Caco-2 (cell line): ENCODE data around the gene NTNG1. TPM values are rescaled to one million over a fixed set of nuclear protein-coding genes. Genes with fewer than 3 reads are reported as not detected.

Experiments
- BruUV-seq: library from RNA; stranded (reverse); fragments of 400-500 nt; replicated peaks from 2 replicates; lab custom pipeline; 2021; lab: Mats Ljungman, UMichigan
- CTCF ChIA-PET: fragments of 300-600 bp; sonication (Branson Sonifier 250); formaldehyde crosslinking; loops from one replicate; lab custom pipeline; 2022; ENCODE audit warnings: antibody characterized with exemption; lab: Charles Lee
- POLR2A ChIA-PET: fragments of 300-600 bp; sonication (Branson Sonifier 250); formaldehyde crosslinking; loops from one replicate; lab custom pipeline; 2022; ENCODE audit warnings: antibody characterized with exemption; lab: Charles Lee
- DNase-seq, 2 experiments: peaks; one replicate each; pipeline versions ENCODE4 v3.0.0 to v3.0.0-alpha.2; 2020 to 2022
- H3K27me3 ChIP-seq: replicated peaks from 2 replicates; pipeline ENCODE4 v1.6.0; 2011; ENCODE audit warnings: low read length; ENCODE audit not compliant: control insufficient read depth, insufficient read depth
- H3K36me3 ChIP-seq: 2 replicates; pipeline ENCODE4 v1.5.1; 2011; ENCODE audit warnings: low read length; ENCODE audit not compliant: control insufficient read depth, insufficient read depth
- H3K4me1 ChIP-seq: fragments of 250-450 bp; sonication (Bioruptor Pico); 2 replicates; pipeline ENCODE4 v1.5.1; 2020; ENCODE audit warnings: mild to moderate bottlenecking
- H3K4me3 ChIP-seq: 2 replicates; pipeline ENCODE4 v1.5.1; 2011; ENCODE audit warnings: low read depth, mild to moderate bottlenecking, control low read depth, low read length
- H3K9me3 ChIP-seq: fragments of 250-450 bp; sonication (Bioruptor Pico); 2 replicates; pipeline ENCODE4 v1.5.1; 2020; ENCODE audit warnings: mild to moderate bottlenecking, moderate library complexity
- H3K27ac Mint-ChIP-seq: one replicate; pipeline ENCODE4 v1.8.0; 2022; ENCODE audit warnings: mixed read lengths; ENCODE audit not compliant: unreplicated experiment
- H3K27me3 Mint-ChIP-seq: one replicate; pipeline ENCODE4 v1.8.0; 2022; ENCODE audit warnings: mixed read lengths; ENCODE audit not compliant: insufficient read depth, unreplicated experiment
- H3K36me3 Mint-ChIP-seq: one replicate; pipeline ENCODE4 v1.8.0; 2022; ENCODE audit warnings: mild to moderate bottlenecking, mixed read lengths; ENCODE audit not compliant: insufficient read depth, unreplicated experiment
- H3K4me1 Mint-ChIP-seq: one replicate; pipeline ENCODE4 v1.8.0; 2022; ENCODE audit warnings: low read depth, mixed read lengths; ENCODE audit not compliant: unreplicated experiment
- H3K4me3 Mint-ChIP-seq: one replicate; pipeline ENCODE4 v1.8.0; 2022; ENCODE audit warnings: mild to moderate bottlenecking, moderate library complexity, mixed read lengths; ENCODE audit not compliant: unreplicated experiment
- H3K9me3 Mint-ChIP-seq: one replicate; pipeline ENCODE4 v1.8.0; 2022; ENCODE audit warnings: mixed read lengths; ENCODE audit not compliant: unreplicated experiment
- CTCF ChIP-seq, 2 experiments: fragments of 200-600 bp in 1 of 2; IDR thresholded peaks; 1 replicate in 1 of 2; 2 replicates in 1 of 2; pipeline versions ENCODE4 v1.5.1 to v1.8.0; 2011 to 2022; ENCODE audit warnings: antibody characterized with exemption in 1 of 2, control low read depth in 1 of 2, inconsistent platforms in 1 of 2, low read depth in 1 of 2, low read length in 1 of 2, mild to moderate bottlenecking in 1 of 2, moderate library complexity in 1 of 2; ENCODE audit not compliant: insufficient read depth in 1 of 2, severe bottlenecking in 1 of 2, unreplicated experiment in 1 of 2
- intact Hi-C: fragments of 100-400 bp; cut with micrococcal nuclease; formaldehyde crosslinking; loops from one replicate; pipeline ENCODE4 v1.10.0; 2022; ENCODE audit not compliant: unreplicated experiment
- total RNA-seq: library from RNA; stranded (reverse); gene quantifications from 2 replicates; pipeline ENCODE4 v1.2.3, GENCODE V29; 2022

NTNG1 gene
- total RNA-seq, 1 experiment from 2014 or later = not detected

GRCh38 chr1:107243461-107243860 lies 102.6 kb downstream of the NTNG1 start:
- Histone ChIP-seq H3K27me3 (no peaks in the 10 kb centered on the region), H3K4me1 (no peaks in the 10 kb centered on the region), H3K9me3 (no peaks in the 10 kb centered on the region), H3K36me3 (no peaks in the 10 kb centered on the region), H3K4me3 (no peak overlapping the region)
- DNase-seq = no peak
- Mint-ChIP-seq H3K4me1 (no peaks in the 10 kb centered on the region), H3K27me3 (peaks cover 4% of the 10 kb centered on the region), H3K27ac (no peak overlapping the region), H3K9me3 (no peaks in the 10 kb centered on the region), H3K36me3 (no peaks in the 10 kb centered on the region), H3K4me3 (no peak overlapping the region)
- intact Hi-C loops = no loop called here
- POLR2A ChIA-PET = no interaction called here
- BruUV-seq = no TSS peak
- TF ChIP-seq CTCF (IDR thresholded peaks at IDR 0.05; ENCODE audit: insufficient read depth in 1 of 2, low read depth in 1 of 2, low read length in 1 of 2, severe bottlenecking in 1 of 2, unreplicated experiment in 1 of 2) = no peak
- CTCF ChIA-PET = no interaction called here

- Histone ChIP-seq H3K4me1 (no peaks in the 10 kb centered on the region), H3K9me3 (no peaks in the 10 kb centered on the region), H3K36me3 (no peaks in the 10 kb centered on the region), H3K4me3 (no peak overlapping the region), H3K27me3 (no peaks in the 10 kb centered on the region)
- DNase-seq = no peak
- ChIA-PET POLR2A (no interaction called here), CTCF (no interaction called here)
- no peak overlapping the region for H3K27ac Mint-ChIP-seq
- H3K4me1 Mint-ChIP-seq = no peaks in the 10 kb centered on the region
- BruUV-seq = no TSS peak
- no peaks in the 10 kb centered on the region for H3K36me3 Mint-ChIP-seq
- no peaks in the 10 kb centered on the region for H3K9me3 Mint-ChIP-seq
- no peak for TF ChIP-seq CTCF (IDR thresholded peaks at IDR 0.05; ENCODE audit: insufficient read depth in 1 of 2, low read depth in 1 of 2, low read length in 1 of 2, severe bottlenecking in 1 of 2, unreplicated experiment in 1 of 2)
- H3K27me3 Mint-ChIP-seq = peaks cover 4% of the 10 kb centered on the region
- intact Hi-C loops = no loop called here
- H3K4me3 Mint-ChIP-seq = no peak overlapping the region
Observed at GRCh38 chr1:107244709-107245500, 104.1 kb downstream of the NTNG1 start.

GRCh38 chr1:107246775-107247345 lies 106.0 kb downstream of the NTNG1 start:
- DNase-seq = no peak
- H3K27ac Mint-ChIP-seq = no peak overlapping the region
- Histone ChIP-seq H3K36me3 (no peaks in the 10 kb centered on the region), H3K4me3 (no peak overlapping the region), H3K27me3 (no peaks in the 10 kb centered on the region), H3K9me3 (no peaks in the 10 kb centered on the region), H3K4me1 (no peaks in the 10 kb centered on the region)
- H3K4me3 Mint-ChIP-seq = no peak overlapping the region
- no TSS peak for BruUV-seq
- H3K4me1 Mint-ChIP-seq = no peaks in the 10 kb centered on the region
- TF ChIP-seq CTCF (IDR thresholded peaks at IDR 0.05; ENCODE audit: insufficient read depth in 1 of 2, low read depth in 1 of 2, low read length in 1 of 2, severe bottlenecking in 1 of 2, unreplicated experiment in 1 of 2) = no peak
- intact Hi-C loops = no loop called here
- CTCF ChIA-PET = no interaction called here
- POLR2A ChIA-PET = no interaction called here
- H3K9me3 Mint-ChIP-seq = no peaks in the 10 kb centered on the region
- H3K27me3 Mint-ChIP-seq = peaks cover 9% of the 10 kb centered on the region
- no peaks in the 10 kb centered on the region for H3K36me3 Mint-ChIP-seq
